CD1c-positive myeloid dendritic cell (primary cell): Measurements from ENCODE around the gene CST4.
"Not testable (repeated sequence)": the region's sequence is repeated elsewhere in the genome, so short reads cannot be mapped to it uniquely, and the experiment has no call there.

ENCODE experiments used
- DNase-seq: peaks from one replicate; pipeline ENCODE4 v3.0.0-alpha.2; 2016; ENCODE audit errors: extremely low spot score

The CST4 gene

GRCh38 chr20:23641936-23642751 is 46.7 kb downstream of the CST4 start:
- DNase-seq = peak; percentile 78

GRCh38 chr20:23640671-23641667 is 47.9 kb downstream of the CST4 start:
- DNase-seq = no peak

- no peak for DNase-seq
Measured at GRCh38 chr20:23640018-23640601, 48.7 kb downstream of the CST4 start.

- DNase-seq = peak; percentile 32
Measured at GRCh38 chr20:23639490-23639958, 49.3 kb downstream of the CST4 start.

- DNase-seq = no peak
Measured at GRCh38 chr20:23638309-23638708, 50.5 kb downstream of the CST4 start.

GRCh38 chr20:23637282-23638221 is 51.3 kb downstream of the CST4 start, which contains the start of gene CST3:
Gene CST3 (minus strand): TSS chr20:23637955. CDS start chr20:23637862, 93 bp downstream.
- DNase-seq = peak; percentile 70

GRCh38 chr20:23636908-23637281 is 51.9 kb downstream of the CST4 start:
- DNase-seq = no peak

GRCh38 chr20:23636182-23636907 is 52.5 kb downstream of the CST4 start:
- no peak for DNase-seq

GRCh38 chr20:23635768-23636090 is 53.1 kb downstream of the CST4 start:
- DNase-seq = not testable (repeated sequence)
